Choroid plexus epithelial cell (primary cell): ENCODE results near the gene QRFP.

Experiments
- DNase-seq: peaks from one replicate; pipeline ENCODE4 v3.0.0-alpha.2; 2010; ENCODE audit warnings: low read depth
- H3K4me3 ChIP-seq: 2 replicates; pipeline ENCODE4 v1.5.1; 2011; ENCODE audit warnings: low read depth, mild to moderate bottlenecking, control low read depth, low read length, moderate library complexity
- TF ChIP-seq, protein P1 (sequence below): conservative IDR thresholded peaks from 2 replicates; pipeline ENCODE4 v1.5.1; 2011; ENCODE audit warnings: low read depth, mild to moderate bottlenecking, control low read depth, inconsistent platforms, low read length, moderate library complexity

The QRFP gene

DNA sequence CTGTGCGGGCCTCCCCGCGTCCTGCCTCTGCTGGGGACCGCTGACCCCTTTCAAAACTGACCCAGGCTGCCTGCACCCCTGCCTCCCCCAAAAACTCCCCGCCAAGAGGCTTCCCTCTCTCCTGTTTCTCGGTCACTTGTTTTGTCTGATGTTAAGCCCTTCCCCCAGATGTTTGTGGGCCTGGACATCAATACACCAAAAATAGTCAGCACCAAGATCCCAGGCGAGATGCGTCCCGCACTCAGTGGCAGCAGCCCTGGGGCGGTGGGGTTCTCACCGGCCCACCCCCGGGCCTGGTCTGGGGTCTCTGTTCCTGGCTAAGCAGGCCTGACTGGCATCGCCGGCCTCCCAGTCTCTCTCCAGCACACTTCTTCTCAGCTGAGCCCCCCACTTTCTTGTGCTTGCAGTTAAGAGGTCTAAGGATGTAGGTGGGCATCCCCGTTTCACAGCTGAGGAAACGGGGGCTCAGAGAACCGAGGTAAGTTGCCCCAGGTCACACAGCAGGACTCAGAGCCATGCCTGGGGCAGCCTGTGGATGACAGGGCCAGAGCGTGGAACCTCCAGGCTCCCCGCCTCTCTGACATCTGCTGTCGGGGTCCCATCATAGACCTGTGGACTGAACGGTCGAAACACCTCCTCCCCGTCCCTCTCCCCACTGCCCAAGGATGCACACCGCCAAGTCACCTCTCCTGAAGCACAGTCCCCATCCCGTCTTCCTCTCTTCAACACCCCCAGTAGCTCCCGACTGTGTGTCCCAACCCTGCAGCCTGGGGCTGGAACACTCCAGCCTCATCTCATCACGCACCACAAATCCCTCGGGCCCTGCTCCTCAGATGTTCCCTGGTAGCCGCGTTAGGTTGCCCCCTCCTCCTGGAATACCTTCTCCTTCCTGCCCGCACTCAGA is 25.6 kb upstream of the QRFP start:
- no peak overlapping the region for H3K4me3 ChIP-seq
- no peak for DNase-seq
- TF ChIP-seq, protein P1, sequence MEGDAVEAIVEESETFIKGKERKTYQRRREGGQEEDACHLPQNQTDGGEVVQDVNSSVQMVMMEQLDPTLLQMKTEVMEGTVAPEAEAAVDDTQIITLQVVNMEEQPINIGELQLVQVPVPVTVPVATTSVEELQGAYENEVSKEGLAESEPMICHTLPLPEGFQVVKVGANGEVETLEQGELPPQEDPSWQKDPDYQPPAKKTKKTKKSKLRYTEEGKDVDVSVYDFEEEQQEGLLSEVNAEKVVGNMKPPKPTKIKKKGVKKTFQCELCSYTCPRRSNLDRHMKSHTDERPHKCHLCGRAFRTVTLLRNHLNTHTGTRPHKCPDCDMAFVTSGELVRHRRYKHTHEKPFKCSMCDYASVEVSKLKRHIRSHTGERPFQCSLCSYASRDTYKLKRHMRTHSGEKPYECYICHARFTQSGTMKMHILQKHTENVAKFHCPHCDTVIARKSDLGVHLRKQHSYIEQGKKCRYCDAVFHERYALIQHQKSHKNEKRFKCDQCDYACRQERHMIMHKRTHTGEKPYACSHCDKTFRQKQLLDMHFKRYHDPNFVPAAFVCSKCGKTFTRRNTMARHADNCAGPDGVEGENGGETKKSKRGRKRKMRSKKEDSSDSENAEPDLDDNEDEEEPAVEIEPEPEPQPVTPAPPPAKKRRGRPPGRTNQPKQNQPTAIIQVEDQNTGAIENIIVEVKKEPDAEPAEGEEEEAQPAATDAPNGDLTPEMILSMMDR, result no peak

DNA sequence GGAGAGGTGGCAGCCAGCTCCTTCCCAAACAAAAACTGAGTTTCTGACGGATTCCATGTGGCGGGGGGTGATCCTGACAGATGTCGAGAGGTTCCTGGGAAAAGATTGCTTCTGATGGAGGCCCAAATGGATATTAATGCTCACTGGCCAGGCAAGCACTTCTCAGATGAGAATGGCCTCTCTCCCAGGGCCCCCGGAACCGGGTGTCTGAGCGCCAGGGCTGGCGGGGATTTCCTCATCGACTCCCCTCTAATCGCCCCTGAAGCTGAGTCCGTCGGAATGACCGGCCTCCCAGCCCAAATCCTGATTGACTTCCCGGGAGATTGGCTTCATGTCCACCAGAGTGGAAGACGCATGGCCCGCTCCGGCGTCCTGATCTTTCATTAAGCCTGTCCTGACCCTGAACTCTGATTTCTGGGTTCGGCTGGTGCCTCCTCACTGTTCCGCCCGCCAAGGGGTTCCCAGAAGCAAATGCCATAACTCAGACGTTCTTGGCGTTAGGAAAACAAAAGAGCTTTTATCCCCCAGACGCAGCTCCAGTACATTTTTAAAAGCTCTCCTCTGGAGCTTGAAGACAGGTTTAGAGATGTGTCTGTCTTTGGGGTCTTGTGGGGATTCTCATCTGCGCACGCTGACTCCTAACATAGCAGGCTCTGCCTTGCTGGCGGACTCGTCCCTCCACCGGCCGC is 24.8 kb upstream of the QRFP start:
- DNase-seq, result no peak
- TF ChIP-seq, protein P1, result no peak
- no peak overlapping the region for H3K4me3 ChIP-seq

DNA sequence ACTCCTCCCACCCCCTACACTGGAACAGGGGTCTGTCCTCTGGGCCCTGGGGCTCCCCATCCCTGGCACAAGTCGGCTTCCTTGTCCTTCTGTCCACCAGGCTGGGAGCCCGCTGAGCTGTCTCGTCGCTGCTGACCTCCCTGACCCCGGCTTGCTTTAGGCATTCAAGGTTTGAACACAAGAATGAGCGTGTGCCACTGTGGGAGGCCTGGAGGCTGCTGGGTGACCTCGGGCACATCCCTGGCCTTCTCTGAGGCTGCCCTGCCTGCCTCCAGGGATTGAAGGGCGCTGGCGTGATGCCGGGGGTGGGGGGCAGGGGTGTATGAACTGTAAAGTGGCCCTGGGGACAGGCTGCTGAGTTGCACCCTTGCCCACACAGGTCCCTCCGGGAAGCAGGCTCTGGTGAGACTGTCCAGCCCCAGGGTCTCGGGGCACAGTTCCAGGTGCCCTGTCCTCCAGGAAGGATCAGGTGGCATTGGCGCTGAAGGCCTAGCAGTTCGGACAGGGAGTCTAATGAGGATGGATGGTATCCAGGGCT is 24.2 kb upstream of the QRFP start:
- TF ChIP-seq, protein P1, result no peak
- DNase-seq, result no peak
- no peak overlapping the region for H3K4me3 ChIP-seq

DNA sequence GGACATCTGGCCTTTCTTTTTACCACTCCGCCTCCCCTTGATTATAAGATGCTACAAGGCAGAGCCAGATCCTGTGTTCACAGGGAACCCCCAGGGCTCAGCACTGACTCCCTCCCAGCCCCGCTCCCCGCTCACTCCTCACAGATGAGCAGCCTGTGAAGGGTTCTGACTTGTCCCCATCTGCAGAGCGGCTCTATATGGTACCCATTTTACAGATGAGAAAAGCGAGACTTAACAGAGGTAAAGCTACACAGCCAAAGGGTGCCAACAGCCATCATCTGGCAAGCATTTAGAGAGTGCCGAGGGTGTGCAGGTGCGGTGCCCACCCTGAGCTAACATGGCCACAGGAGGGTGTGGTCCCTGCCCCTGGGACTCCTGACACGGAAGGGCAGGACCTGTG is 23.6 kb upstream of the QRFP start:
- H3K4me3 ChIP-seq, result no peak overlapping the region
- TF ChIP-seq, protein P1, result no peak
- no peak for DNase-seq

DNA sequence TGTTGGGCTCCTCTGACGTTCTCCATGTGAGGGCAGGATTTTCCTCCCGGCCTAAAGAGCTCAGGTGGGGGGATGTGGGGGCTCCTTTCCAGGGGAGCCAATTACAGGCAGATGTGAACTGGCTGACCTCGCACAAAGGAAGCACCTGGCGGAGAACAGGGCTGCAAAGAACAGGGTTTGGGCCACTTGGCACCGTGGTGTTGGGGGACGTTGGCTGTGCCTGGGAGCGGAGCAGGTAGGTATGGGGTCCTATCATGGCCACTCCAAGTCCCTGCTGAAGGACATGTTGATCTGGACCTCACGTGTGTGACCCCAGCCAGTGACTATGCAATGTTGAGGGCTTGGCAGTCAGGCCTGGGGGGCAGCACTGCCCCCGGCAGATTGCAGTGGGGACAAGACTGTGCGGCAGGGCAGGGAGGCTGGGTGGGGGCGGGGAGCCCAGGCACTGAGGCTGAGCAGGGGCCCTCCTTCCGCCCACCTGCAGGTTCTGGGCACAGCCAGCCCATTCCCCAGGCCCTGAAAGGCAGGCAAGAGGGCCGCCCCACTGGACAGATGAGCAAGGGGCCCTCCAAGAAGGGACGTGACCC is 23.0 kb upstream of the QRFP start:
- H3K4me3 ChIP-seq, result no peak overlapping the region
- no peak for DNase-seq
- TF ChIP-seq, protein P1, result no peak

DNA sequence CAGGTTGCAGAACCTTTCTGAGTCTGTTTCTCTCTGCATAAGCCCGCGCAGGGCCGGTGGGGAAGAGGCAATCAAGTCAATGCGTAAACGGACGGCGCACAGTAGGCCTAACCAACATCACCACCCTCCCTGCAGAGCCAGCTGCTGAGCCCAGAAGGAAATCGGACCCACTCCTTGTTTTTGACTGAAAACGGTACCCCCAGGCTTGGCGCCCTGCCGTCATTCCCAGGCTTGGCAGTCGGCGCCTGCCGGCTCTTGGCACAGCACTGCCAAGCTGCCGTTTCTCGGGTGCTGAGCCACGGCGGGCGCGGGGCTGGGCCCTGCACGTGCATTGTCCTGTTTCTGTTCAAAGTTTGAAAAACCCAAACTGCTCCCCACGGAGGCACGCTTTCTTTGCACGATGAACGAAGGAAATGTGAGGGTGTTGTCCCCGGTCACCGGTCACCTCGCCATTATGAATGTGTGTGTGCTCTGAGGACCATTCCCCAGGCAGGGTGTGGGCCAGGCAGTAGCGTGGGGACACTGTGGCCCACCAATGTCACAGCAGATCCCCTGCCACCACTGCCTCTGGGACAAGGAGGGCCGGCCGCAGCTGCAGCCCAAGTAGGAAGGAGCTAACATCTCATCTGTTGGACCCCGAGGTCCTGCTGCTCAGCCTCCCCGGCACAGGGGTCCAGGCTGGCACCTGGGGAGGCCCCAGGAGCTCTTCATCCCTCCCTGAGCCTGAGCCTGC is 22.4 kb upstream of the QRFP start:
- H3K4me3 ChIP-seq, result no peak overlapping the region
- no peak for DNase-seq
- TF ChIP-seq, protein P1, result no peak
